Trophoblast cell (in vitro differentiated cells and primary cell): Measurements from ENCODE around the gene COL18A1.

Source experiments
- DNase-seq, 2 donors: peaks; one replicate each; pipeline ENCODE4 v3.0.0-alpha.2; 2016
- H2AFZ ChIP-seq: 2 replicates; pipeline ENCODE4 v1.6.1; 2013; ENCODE audit warnings: low read length, moderate library complexity, mild to moderate bottlenecking; ENCODE audit not compliant: insufficient read depth, poor library complexity
- H2AK5ac ChIP-seq: 2 replicates; pipeline ENCODE4 v1.6.1; 2013; ENCODE audit warnings: mild to moderate bottlenecking, low read length
- H2BK120ac ChIP-seq: 2 replicates; pipeline ENCODE4 v1.6.1; 2013; ENCODE audit warnings: low read length, mild to moderate bottlenecking, moderate library complexity; ENCODE audit not compliant: insufficient read depth, poor library complexity
- H2BK12ac ChIP-seq: 2 replicates; pipeline ENCODE4 v1.6.1; 2013; ENCODE audit warnings: mild to moderate bottlenecking, low read length, moderate library complexity
- H2BK5ac ChIP-seq: 2 replicates; pipeline ENCODE4 v1.6.1; 2013; ENCODE audit warnings: low read length, low read depth, moderate library complexity, mild to moderate bottlenecking; ENCODE audit not compliant: poor library complexity
- H3K14ac ChIP-seq: 2 replicates; pipeline ENCODE4 v1.6.1; 2013; ENCODE audit warnings: mild to moderate bottlenecking, low read length
- H3K18ac ChIP-seq: 2 replicates; pipeline ENCODE4 v1.6.1; 2013; ENCODE audit warnings: mild to moderate bottlenecking, low read length
- H3K23ac ChIP-seq: 2 replicates; pipeline ENCODE4 v1.6.1; 2013; ENCODE audit warnings: low read length
- H3K27ac ChIP-seq: 2 replicates; pipeline ENCODE4 v1.5.1; 2013; ENCODE audit warnings: low read depth, mild to moderate bottlenecking, inconsistent platforms, low read length, moderate library complexity
- H3K27me3 ChIP-seq: 2 replicates; pipeline ENCODE4 v1.6.1; 2013; ENCODE audit warnings: inconsistent platforms, mild to moderate bottlenecking, low read length, moderate library complexity; ENCODE audit not compliant: insufficient read depth
- H3K36me3 ChIP-seq, 2 experiments: 1 replicate in 1 of 2; 2 replicates in 1 of 2; pipeline ENCODE4 v1.6.1; 2013; ENCODE audit warnings: low read length in 2 of 2, mild to moderate bottlenecking in 2 of 2, moderate library complexity in 1 of 2; ENCODE audit not compliant: insufficient read depth in 2 of 2, control insufficient read depth in 1 of 2
- H3K4ac ChIP-seq: 2 replicates; pipeline ENCODE4 v1.6.1; 2013; ENCODE audit warnings: low read depth, mild to moderate bottlenecking, low read length, moderate library complexity
- H3K4me1 ChIP-seq, 2 experiments: 1 replicate in 1 of 2; 2 replicates in 1 of 2; pipeline ENCODE4 v1.6.1; 2013; ENCODE audit warnings: low read length in 2 of 2, mild to moderate bottlenecking in 2 of 2, moderate library complexity in 1 of 2; ENCODE audit not compliant: insufficient read depth in 2 of 2, control insufficient read depth in 1 of 2
- H3K4me2 ChIP-seq: 2 replicates; pipeline ENCODE4 v1.6.1; 2013; ENCODE audit warnings: inconsistent platforms, mild to moderate bottlenecking, low read length, moderate library complexity
- H3K4me3 ChIP-seq: 2 replicates; pipeline ENCODE4 v1.5.1; 2013; ENCODE audit warnings: mild to moderate bottlenecking, low read depth, low read length, inconsistent platforms
- H3K79me1 ChIP-seq: one replicate; pipeline ENCODE4 v1.6.1; 2013; ENCODE audit warnings: low read length
- H3K79me2 ChIP-seq: 2 replicates; pipeline ENCODE4 v1.6.1; 2013; ENCODE audit warnings: low read length, mild to moderate bottlenecking; ENCODE audit not compliant: control insufficient read depth, insufficient read depth, poor library complexity
- H3K9ac ChIP-seq: 2 replicates; pipeline ENCODE4 v1.6.1; 2013; ENCODE audit warnings: mild to moderate bottlenecking, low read length
- H3K9me3 ChIP-seq: 2 replicates; pipeline ENCODE4 v1.6.1; 2013; ENCODE audit warnings: low read depth, mild to moderate bottlenecking, control low read depth, inconsistent platforms, low read length; ENCODE audit not compliant: insufficient read depth
- H4K12ac ChIP-seq: 2 replicates; pipeline ENCODE4 v1.6.1; 2013; ENCODE audit warnings: low read depth, mild to moderate bottlenecking, low read length, moderate library complexity
- H4K8ac ChIP-seq: 2 replicates; pipeline ENCODE4 v1.6.1; 2013; ENCODE audit warnings: low read depth, mild to moderate bottlenecking, low read length, moderate library complexity
- H4K91ac ChIP-seq: one replicate; pipeline ENCODE4 v1.6.1; 2013; ENCODE audit warnings: low read depth, mild to moderate bottlenecking, low read length, moderate library complexity
- WGBS: extraction: QIAGEN DNeasy Blood & Tissue Kit; methylation state at CpG from one replicate; pipeline ENCODE4 v1.1.7; 2013; ENCODE audit warnings: missing lambda C conversion rate; ENCODE audit not compliant: insufficient read length, insufficient coverage; ENCODE audit errors: extremely low coverage; 5-methylcytosine and 5-hydroxymethylcytosine counted together

Gene COL18A1

DNA sequence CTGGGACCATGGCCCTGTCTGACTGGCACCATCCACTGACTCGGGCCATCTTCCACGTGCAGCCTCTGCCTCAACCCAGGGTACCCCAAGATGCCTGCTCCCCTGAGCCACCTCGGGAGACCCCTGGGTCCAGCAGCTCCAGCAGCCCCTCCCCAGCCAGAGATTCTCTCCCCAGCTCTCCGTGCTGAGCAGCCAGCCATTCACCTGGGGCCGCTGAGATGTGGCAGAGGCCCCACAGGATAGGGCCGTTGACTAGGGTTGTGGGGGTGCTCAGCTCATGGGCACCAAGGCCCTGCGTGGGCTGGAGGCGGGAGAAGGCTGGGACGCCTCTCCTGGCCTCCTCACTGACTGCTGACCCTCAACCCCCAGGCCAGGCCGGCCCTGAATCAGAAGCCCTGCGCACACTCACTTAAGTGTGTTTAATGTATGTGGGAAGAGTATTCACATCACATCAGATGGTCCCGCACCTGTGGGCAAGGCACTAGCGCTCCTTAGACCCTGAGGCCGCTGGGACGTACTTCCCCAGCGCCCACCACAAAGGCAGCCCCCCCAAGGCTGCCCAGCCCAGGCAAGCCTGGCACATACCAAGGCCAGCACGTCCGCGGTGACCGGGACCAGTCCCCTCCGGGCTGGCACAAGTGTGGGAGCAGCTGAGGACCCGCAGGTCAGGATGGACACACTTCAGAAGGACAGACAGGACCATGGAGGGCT, 109.5 kb downstream of the COL18A1 start:
- H3K9me3 ChIP-seq, result peaks cover 7% of the 10 kb centered on the region
- H2AFZ ChIP-seq, result no peak overlapping the region
- H3K79me2 ChIP-seq, result no peaks in the 10 kb centered on the region
- peak overlapping the region; percentile 12 for H3K14ac ChIP-seq
- H4K91ac ChIP-seq, result peak overlapping the region; percentile 9
- H3K18ac ChIP-seq, result peak overlapping the region; percentile 23
- H4K12ac ChIP-seq, result no peak overlapping the region
- peaks cover 9% of the 10 kb centered on the region for H3K79me1 ChIP-seq
- no peak overlapping the region for H3K27ac ChIP-seq
- H4K8ac ChIP-seq, result no peak overlapping the region
- no peak overlapping the region for H2BK5ac ChIP-seq
- no CpG with 5 or more reads among the region's 22 CpGs for WGBS
- H3K9ac ChIP-seq, result no peak overlapping the region
- no peak overlapping the region for H3K4ac ChIP-seq
- H3K36me3 ChIP-seq, result peaks cover 55 to 60% of the 10 kb centered on the region in 2 experiments
- no peak overlapping the region for H2BK120ac ChIP-seq
- no peak overlapping the region for H3K4me2 ChIP-seq
- H3K23ac ChIP-seq, result no peak overlapping the region
- no peaks in the 10 kb centered on the region for H3K27me3 ChIP-seq
- peaks cover 13 to 14% of the 10 kb centered on the region in 2 experiments for H3K4me1 ChIP-seq
- no peak overlapping the region for H3K4me3 ChIP-seq
- no peak overlapping the region for H2BK12ac ChIP-seq
- DNase-seq, result no peak
- H2AK5ac ChIP-seq, result no peak overlapping the region

DNA sequence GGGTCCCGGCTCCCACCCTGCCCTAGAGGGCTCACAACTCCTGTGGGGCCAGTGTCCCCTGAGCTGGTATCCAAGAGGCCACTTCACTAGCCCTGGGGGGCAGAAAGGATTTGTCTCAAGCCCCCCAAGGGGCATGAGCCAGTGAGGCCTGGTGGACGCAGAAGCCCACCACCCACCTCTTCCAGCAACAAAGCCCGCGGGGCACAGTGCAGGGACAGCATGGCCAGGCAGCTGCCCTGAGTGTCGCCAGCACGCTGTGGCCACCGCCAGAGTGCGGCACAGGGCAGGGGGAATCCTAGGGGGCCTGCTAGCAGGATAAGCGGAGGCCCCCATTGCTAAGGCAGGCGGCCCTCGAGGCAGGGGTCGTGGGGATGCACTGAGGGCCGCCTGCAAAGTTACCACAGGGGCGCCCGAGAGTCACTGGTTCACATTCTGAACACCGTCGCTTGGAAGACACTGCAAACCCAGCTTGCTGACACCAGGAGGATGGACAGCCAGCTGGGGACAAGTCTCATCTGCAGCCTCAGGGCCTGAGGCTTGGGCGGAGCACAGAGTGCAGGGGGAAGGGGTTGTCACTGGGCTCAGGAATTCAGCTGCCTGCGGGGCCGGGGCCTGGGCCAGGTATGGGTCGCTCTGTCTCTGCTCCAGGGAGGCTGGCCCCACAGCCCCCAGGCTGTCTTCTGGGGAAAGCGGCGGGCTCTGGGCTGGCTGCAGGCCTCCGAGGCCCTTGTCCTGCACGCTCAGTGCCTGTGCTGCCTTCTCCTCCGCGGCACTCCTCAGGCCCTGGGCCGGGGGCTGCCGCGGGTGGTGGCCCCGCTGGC, 110.5 kb downstream of the COL18A1 start:
- peak overlapping the region; percentile 41 for H4K91ac ChIP-seq
- peaks cover 9% of the 10 kb centered on the region for H3K79me1 ChIP-seq
- H3K18ac ChIP-seq, result no peak overlapping the region
- peak overlapping the region; percentile 3 for H4K12ac ChIP-seq
- H3K27ac ChIP-seq, result peak overlapping the region; percentile 36
- no CpG with 5 or more reads among the region's 31 CpGs for WGBS
- H3K9me3 ChIP-seq, result peaks cover 7% of the 10 kb centered on the region
- DNase-seq, result peak; percentile 85 to 91
- H3K4me2 ChIP-seq, result no peak overlapping the region
- H3K27me3 ChIP-seq, result no peaks in the 10 kb centered on the region
- H4K8ac ChIP-seq, result peak overlapping the region; percentile 29
- no peaks in the 10 kb centered on the region for H3K79me2 ChIP-seq
- H3K23ac ChIP-seq, result no peak overlapping the region
- no peak overlapping the region for H2AK5ac ChIP-seq
- no peak overlapping the region for H3K4ac ChIP-seq
- no peak overlapping the region for H3K4me3 ChIP-seq
- H2BK120ac ChIP-seq, result no peak overlapping the region
- H2BK12ac ChIP-seq, result no peak overlapping the region
- H2BK5ac ChIP-seq, result no peak overlapping the region
- H3K14ac ChIP-seq, result peak overlapping the region; percentile 45
- peaks cover 13 to 14% of the 10 kb centered on the region in 2 experiments for H3K4me1 ChIP-seq
- H3K9ac ChIP-seq, result no peak overlapping the region
- H3K36me3 ChIP-seq, result peaks cover 46 to 50% of the 10 kb centered on the region in 2 experiments
- H2AFZ ChIP-seq, result no peak overlapping the region

GRCh38 chr21:45516071-45516670, 111.2 kb downstream of the COL18A1 start:
- Histone ChIP-seq H4K91ac (peak overlapping the region; percentile 11), H3K79me2 (no peaks in the 10 kb centered on the region), H3K27ac (peak overlapping the region; percentile 10), H3K4me2 (no peak overlapping the region), H3K4me3 (no peak overlapping the region), H3K4ac (no peak overlapping the region), H4K8ac (no peak overlapping the region), H3K14ac (peak overlapping the region; percentile 1), H3K9me3 (peaks cover 7% of the 10 kb centered on the region), H3K23ac (no peak overlapping the region), H2AFZ (no peak overlapping the region), H2BK5ac (no peak overlapping the region), H3K36me3 (peaks cover 41 to 45% of the 10 kb centered on the region in 2 experiments), H2BK12ac (no peak overlapping the region), H3K18ac (peak overlapping the region; percentile 34), H3K4me1 (peaks cover 13 to 14% of the 10 kb centered on the region in 2 experiments), H4K12ac (no peak overlapping the region), H3K79me1 (peaks cover 9% of the 10 kb centered on the region), H2AK5ac (no peak overlapping the region), H3K27me3 (no peaks in the 10 kb centered on the region), H2BK120ac (no peak overlapping the region), H3K9ac (no peak overlapping the region)
- no peak for DNase-seq
- WGBS, result no CpG with 5 or more reads among the region's 21 CpGs

DNA sequence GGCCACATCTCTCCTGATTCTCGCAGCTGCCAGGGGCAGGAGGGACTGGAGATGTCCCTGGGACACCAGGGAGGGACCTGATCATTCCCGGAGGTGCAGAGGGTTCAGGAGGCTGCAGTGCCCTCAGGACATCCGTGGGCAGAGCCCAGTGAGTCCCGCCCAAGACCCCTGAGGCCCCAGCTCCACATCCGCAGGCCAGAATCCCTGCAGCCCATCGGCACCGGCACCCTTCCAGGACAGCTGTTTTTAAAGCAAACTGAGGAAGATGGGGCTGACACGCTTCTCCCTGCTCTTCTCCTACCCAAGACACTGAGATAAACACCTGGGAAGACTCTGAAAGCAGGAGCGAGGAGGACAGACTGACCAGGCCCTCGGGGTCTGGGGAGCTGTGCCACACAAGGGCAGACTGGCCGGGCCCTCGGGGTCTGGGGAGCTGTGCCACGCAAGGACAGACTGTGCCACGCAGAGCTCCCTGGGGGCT, 111.7 kb downstream of the COL18A1 start:
- Histone ChIP-seq H4K91ac (no peak overlapping the region), H3K4me1 (peaks cover 13 to 14% of the 10 kb centered on the region in 2 experiments), H2BK5ac (no peak overlapping the region), H2BK12ac (no peak overlapping the region), H3K9ac (no peak overlapping the region), H3K27ac (no peak overlapping the region), H4K8ac (no peak overlapping the region), H2BK120ac (no peak overlapping the region), H3K4me3 (no peak overlapping the region), H2AFZ (no peak overlapping the region), H3K79me2 (no peaks in the 10 kb centered on the region), H3K23ac (no peak overlapping the region), H3K4ac (no peak overlapping the region), H3K4me2 (no peak overlapping the region), H3K18ac (no peak overlapping the region), H4K12ac (no peak overlapping the region), H3K14ac (no peak overlapping the region), H2AK5ac (no peak overlapping the region), H3K79me1 (peaks cover 9% of the 10 kb centered on the region), H3K9me3 (peaks cover 7% of the 10 kb centered on the region), H3K27me3 (no peaks in the 10 kb centered on the region), H3K36me3 (peaks cover 36 to 40% of the 10 kb centered on the region in 2 experiments)
- DNase-seq, result no peak
- WGBS, result no CpG with 5 or more reads among the region's 14 CpGs
